GM12891 (cell line): ENCODE results near the gene SMC5.

Experiments used
- PAX5 ChIP-seq: IDR thresholded peaks from 2 replicates; pipeline ENCODE4 v1.6.1; 2011; ENCODE audit warnings: low read length, moderate library complexity, mild to moderate bottlenecking; ENCODE audit not compliant: insufficient read depth, severe bottlenecking
- POLR2A ChIP-seq: IDR thresholded peaks from 2 replicates; pipeline ENCODE4 v1.6.1; 2011; ENCODE audit warnings: low read depth, low read length, control low read depth
- POLR2AphosphoS5 ChIP-seq: IDR thresholded peaks from 2 replicates; pipeline ENCODE4 v1.6.1; 2011; ENCODE audit warnings: low read depth, low read length, control low read depth
- TAF1 ChIP-seq: IDR thresholded peaks from 2 replicates; pipeline ENCODE4 v1.6.1; 2011; ENCODE audit warnings: low read depth, low read length, control low read depth

- no peak for TF ChIP-seq POLR2A
- no peak for TF ChIP-seq POLR2AphosphoS5
- no peak for TF ChIP-seq TAF1
- no peak for TF ChIP-seq PAX5
Observed at GRCh38 chr9:70404261-70404660, 145.5 kb downstream of the SMC5 start.
